ENCODE data around the gene PALS2.

Gene PALS2

GRCh38 chr7:24591152-24591551 lies 17.9 kb downstream of the PALS2 start:
- no peak for TF ChIP-seq CTCF (IDR thresholded peaks at IDR 0.05; ENCODE audit: unreplicated experiment in 3 of 3)
- no peaks in the 10 kb centered on the region for H3K4me1 Mint-ChIP-seq
- no peak overlapping the region for H3K4me3 Mint-ChIP-seq
- no peak overlapping the region for H3K27ac Mint-ChIP-seq
- H3K27me3 Mint-ChIP-seq (ENCODE audit: low read depth) = no peaks in the 10 kb centered on the region
- no peaks in the 10 kb centered on the region for H3K36me3 Mint-ChIP-seq (ENCODE audit: low read depth)
- no peaks in the 10 kb centered on the region for H3K9me3 Mint-ChIP-seq

- H3K27me3 Mint-ChIP-seq (ENCODE audit: low read depth) = no peaks in the 10 kb centered on the region
- no peaks in the 10 kb centered on the region for H3K36me3 Mint-ChIP-seq (ENCODE audit: low read depth)
- TF ChIP-seq CTCF (IDR thresholded peaks at IDR 0.05; ENCODE audit: unreplicated experiment in 3 of 3) = no peak
- H3K4me1 Mint-ChIP-seq = no peaks in the 10 kb centered on the region
- no peak overlapping the region for H3K27ac Mint-ChIP-seq
- no peaks in the 10 kb centered on the region for H3K9me3 Mint-ChIP-seq
- no peak overlapping the region for H3K4me3 Mint-ChIP-seq
Observed at GRCh38 chr7:24595671-24596418, 22.6 kb downstream of the PALS2 start.

GRCh38 chr7:24597014-24597413 lies 23.8 kb downstream of the PALS2 start:
- Mint-ChIP-seq H3K36me3 (ENCODE audit: low read depth) (peaks cover 4% of the 10 kb centered on the region), H3K27ac (no peak overlapping the region), H3K27me3 (ENCODE audit: low read depth) (no peaks in the 10 kb centered on the region), H3K9me3 (peaks cover 2% of the 10 kb centered on the region), H3K4me3 (no peak overlapping the region), H3K4me1 (no peaks in the 10 kb centered on the region)
- TF ChIP-seq CTCF (IDR thresholded peaks at IDR 0.05; ENCODE audit: unreplicated experiment in 3 of 3) = no peak

- TF ChIP-seq CTCF (IDR thresholded peaks at IDR 0.05; ENCODE audit: unreplicated experiment in 3 of 3) = no peak
- Mint-ChIP-seq H3K27me3 (ENCODE audit: low read depth) (no peaks in the 10 kb centered on the region), H3K36me3 (ENCODE audit: low read depth) (peaks cover 17% of the 10 kb centered on the region), H3K4me1 (no peaks in the 10 kb centered on the region), H3K27ac (no peak overlapping the region), H3K4me3 (no peak overlapping the region), H3K9me3 (peaks cover 7% of the 10 kb centered on the region)
Observed at GRCh38 chr7:24601600-24601999, 28.3 kb downstream of the PALS2 start.

GRCh38 chr7:24602860-24603456 lies 29.7 kb downstream of the PALS2 start:
- peaks cover 7% of the 10 kb centered on the region for H3K9me3 Mint-ChIP-seq
- no peak for TF ChIP-seq CTCF (IDR thresholded peaks at IDR 0.05; ENCODE audit: unreplicated experiment in 3 of 3)
- H3K27me3 Mint-ChIP-seq (ENCODE audit: low read depth) = no peaks in the 10 kb centered on the region
- H3K4me1 Mint-ChIP-seq = no peaks in the 10 kb centered on the region
- peaks cover 17% of the 10 kb centered on the region for H3K36me3 Mint-ChIP-seq (ENCODE audit: low read depth)
- no peak overlapping the region for H3K27ac Mint-ChIP-seq
- H3K4me3 Mint-ChIP-seq = no peak overlapping the region

- Mint-ChIP-seq H3K9me3 (peaks cover 7% of the 10 kb centered on the region), H3K27ac (no peak overlapping the region), H3K4me3 (no peak overlapping the region), H3K27me3 (ENCODE audit: low read depth) (no peaks in the 10 kb centered on the region), H3K36me3 (ENCODE audit: low read depth) (peaks cover 17% of the 10 kb centered on the region), H3K4me1 (peaks cover 5% of the 10 kb centered on the region)
- TF ChIP-seq CTCF (IDR thresholded peaks at IDR 0.05; ENCODE audit: unreplicated experiment in 3 of 3) = no peak
Observed at GRCh38 chr7:24604630-24605029, 31.4 kb downstream of the PALS2 start.

Data from nephron (organoid).